Mesothelial cell of epicardium (in vitro differentiated cells): ENCODE results near the gene HS3ST5. TPM values are rescaled to one million over a fixed set of nuclear protein-coding genes. Genes with fewer than 3 reads are reported as not detected.
"Not testable (repeated sequence)": the region's sequence is repeated elsewhere in the genome, so short reads cannot be mapped to it uniquely, and the experiment has no call there.

Experiments
- DNase-seq, 2 experiments: peaks; one replicate each; pipeline ENCODE4 v3.0.0; 2021; ENCODE audit warnings: low spot score in 2 of 2; ENCODE audit not compliant: unreplicated experiment in 2 of 2
- H3K27ac Mint-ChIP-seq: 2 replicates; pipeline ENCODE4 v1.8.0; 2021; ENCODE audit warnings: mixed read lengths
- H3K27me3 Mint-ChIP-seq: 2 replicates; pipeline ENCODE4 v1.8.0; 2021; ENCODE audit warnings: low read depth, mixed read lengths
- H3K36me3 Mint-ChIP-seq: 2 replicates; pipeline ENCODE4 v1.8.0; 2021; ENCODE audit warnings: mixed read lengths
- H3K4me1 Mint-ChIP-seq: 2 replicates; pipeline ENCODE4 v1.8.0; 2021; ENCODE audit warnings: mixed read lengths
- H3K4me3 Mint-ChIP-seq: 2 replicates; pipeline ENCODE4 v1.8.0; 2021; ENCODE audit warnings: mild to moderate bottlenecking, moderate library complexity, mixed read lengths
- H3K9me3 Mint-ChIP-seq: 2 replicates; pipeline ENCODE4 v1.8.0; 2021; ENCODE audit warnings: mixed read lengths
- total RNA-seq: library from RNA; stranded (reverse); gene quantifications from 3 replicates; pipeline ENCODE4 v1.2.1, GENCODE V29; 2021
- TF ChIP-seq, protein P1 (sequence below): fragments of 200-600 bp; sonication (generic); IDR thresholded peaks from one replicate; pipeline ENCODE4 v1.5.0; 2021; ENCODE audit warnings: antibody characterized with exemption; ENCODE audit not compliant: unreplicated experiment

Gene HS3ST5
- total RNA-seq, 1 donor from 2014 or later: 0.49 TPM

DNA sequence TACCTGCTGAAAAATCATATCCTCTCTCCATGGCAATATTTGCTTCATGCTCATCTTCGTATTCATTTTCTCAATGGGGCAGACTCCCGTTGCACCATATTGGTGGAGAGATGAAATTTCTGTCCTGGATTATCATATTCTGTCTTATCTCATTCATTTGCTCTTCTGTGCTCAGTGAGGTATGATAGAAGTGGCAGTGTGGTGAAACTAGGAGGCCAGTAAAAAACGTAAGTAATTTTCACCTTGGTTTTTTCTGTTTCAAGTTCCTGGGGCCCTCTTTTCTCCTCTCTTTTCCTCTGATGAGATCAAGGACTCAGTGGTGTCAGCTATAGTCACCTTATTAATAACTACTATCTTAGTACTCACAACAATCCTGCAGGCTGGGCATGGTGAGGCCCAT is 189.4 kb downstream of the HS3ST5 start:
- TF ChIP-seq, protein P1, sequence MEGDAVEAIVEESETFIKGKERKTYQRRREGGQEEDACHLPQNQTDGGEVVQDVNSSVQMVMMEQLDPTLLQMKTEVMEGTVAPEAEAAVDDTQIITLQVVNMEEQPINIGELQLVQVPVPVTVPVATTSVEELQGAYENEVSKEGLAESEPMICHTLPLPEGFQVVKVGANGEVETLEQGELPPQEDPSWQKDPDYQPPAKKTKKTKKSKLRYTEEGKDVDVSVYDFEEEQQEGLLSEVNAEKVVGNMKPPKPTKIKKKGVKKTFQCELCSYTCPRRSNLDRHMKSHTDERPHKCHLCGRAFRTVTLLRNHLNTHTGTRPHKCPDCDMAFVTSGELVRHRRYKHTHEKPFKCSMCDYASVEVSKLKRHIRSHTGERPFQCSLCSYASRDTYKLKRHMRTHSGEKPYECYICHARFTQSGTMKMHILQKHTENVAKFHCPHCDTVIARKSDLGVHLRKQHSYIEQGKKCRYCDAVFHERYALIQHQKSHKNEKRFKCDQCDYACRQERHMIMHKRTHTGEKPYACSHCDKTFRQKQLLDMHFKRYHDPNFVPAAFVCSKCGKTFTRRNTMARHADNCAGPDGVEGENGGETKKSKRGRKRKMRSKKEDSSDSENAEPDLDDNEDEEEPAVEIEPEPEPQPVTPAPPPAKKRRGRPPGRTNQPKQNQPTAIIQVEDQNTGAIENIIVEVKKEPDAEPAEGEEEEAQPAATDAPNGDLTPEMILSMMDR: no peak
- no peaks in the 10 kb centered on the region for H3K36me3 Mint-ChIP-seq
- H3K27me3 Mint-ChIP-seq: no peaks in the 10 kb centered on the region
- H3K9me3 Mint-ChIP-seq: no peaks in the 10 kb centered on the region
- no peak overlapping the region for H3K27ac Mint-ChIP-seq
- H3K4me1 Mint-ChIP-seq: peaks cover 19% of the 10 kb centered on the region
- no peak for DNase-seq
- no peak overlapping the region for H3K4me3 Mint-ChIP-seq

DNA sequence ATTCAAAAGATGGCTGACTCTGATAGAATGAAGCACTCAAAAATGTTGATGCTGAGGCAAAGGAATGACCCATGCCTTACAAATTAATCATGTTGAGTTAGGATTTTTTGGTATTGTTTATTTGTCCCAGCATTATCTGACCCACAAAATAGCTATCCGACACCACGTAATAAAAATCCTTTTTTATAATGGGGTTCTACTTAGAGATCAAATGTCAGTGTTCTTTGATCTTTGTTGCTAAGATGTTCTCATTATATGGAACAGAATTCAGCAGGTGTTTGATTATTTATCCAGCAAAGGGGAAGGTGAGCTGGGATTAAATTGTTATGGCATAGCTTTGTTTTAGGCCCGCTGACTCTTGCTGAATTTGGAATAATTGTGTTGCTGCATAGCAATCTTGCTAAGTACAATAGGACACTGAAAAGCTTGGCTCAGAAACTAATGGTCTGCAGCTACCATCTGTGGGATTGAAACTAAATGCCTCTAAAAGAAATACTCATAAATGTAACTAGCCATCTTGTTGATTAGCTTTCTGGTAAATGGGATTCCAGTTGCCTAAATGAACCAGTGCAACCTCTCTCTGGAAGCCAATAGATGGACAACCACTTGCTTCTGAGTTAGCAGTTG is 191.6 kb downstream of the HS3ST5 start:
- DNase-seq: no peak
- no peaks in the 10 kb centered on the region for H3K27me3 Mint-ChIP-seq
- H3K36me3 Mint-ChIP-seq: peaks cover 2% of the 10 kb centered on the region
- H3K4me1 Mint-ChIP-seq: peaks cover 8% of the 10 kb centered on the region
- TF ChIP-seq, protein P1: no peak
- H3K9me3 Mint-ChIP-seq: peaks cover 9% of the 10 kb centered on the region
- no peak overlapping the region for H3K4me3 Mint-ChIP-seq
- no peak overlapping the region for H3K27ac Mint-ChIP-seq

DNA sequence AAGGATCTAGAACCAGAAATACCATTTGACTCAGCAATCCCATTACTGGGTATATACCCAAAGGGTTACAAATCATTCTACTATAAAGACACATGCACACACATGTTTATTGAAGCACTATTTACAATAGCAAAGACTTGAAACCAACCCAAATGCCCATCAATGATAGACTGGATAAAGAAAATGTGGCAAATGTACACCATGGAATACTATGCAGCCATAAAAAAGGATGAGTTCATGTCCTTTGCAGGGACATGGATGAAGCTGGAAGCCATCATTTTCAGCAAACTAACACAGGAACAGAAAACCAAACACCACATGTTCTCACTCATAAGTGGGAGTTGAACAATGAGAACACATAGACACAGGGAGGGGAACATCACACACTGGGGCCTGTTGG is 193.6 kb downstream of the HS3ST5 start:
- not testable (repeated sequence) for H3K27me3 Mint-ChIP-seq, H3K36me3 Mint-ChIP-seq, H3K4me3 Mint-ChIP-seq, H3K27ac Mint-ChIP-seq, DNase-seq, H3K9me3 Mint-ChIP-seq, H3K4me1 Mint-ChIP-seq

DNA sequence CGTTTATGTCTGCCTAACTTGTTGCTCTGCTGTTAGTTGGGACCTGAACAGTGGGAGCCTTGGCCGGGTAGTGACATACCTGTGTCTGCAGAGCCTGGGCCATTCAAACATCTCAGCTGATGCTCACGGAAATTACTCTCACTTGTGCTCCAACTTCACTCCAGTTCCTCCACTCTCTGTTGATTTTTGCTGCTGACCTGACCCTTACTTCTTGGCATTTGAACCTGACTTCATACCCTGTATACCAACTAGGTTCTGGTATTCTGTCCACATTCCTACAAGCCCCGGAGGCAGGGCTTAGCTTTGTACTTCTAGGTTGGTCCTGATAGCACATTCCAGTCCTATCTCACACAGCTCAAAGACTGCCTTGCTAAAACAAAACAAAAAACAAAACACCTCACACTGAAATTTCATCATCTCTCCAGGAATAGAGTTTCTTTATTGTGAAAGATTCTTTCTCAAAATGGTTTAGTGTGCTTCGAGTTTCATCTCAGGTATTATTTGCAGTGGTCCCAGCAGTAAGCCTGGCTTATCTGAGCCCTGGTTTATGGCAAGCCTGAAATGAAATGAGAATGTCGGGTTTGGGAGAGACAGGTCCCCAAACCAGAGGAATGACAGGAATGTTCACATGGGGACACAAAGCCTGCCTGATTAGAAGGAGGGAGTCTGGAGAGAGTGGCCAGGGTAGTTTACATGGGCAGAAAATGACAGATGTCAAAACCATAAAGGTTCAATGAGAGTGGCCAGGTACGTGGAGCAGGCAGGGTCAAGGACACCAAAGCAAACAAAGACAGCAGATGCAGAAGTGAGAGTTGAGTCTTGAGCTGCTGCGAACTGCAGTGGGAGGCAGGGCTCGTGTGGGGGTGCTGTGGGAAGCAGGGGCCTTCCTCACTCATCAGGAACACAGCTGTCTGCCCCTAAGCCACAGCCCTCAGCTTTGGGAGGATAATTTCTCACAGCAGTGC is 197.7 kb downstream of the HS3ST5 start:
- Mint-ChIP-seq H3K4me1 (peaks cover 22% of the 10 kb centered on the region), H3K27ac (peak overlapping the region; percentile 0), H3K36me3 (peaks cover 2% of the 10 kb centered on the region), H3K4me3 (no peak overlapping the region), H3K27me3 (no peaks in the 10 kb centered on the region), H3K9me3 (peaks cover 9% of the 10 kb centered on the region)
- TF ChIP-seq, protein P1: no peak
- DNase-seq: no peak

DNA sequence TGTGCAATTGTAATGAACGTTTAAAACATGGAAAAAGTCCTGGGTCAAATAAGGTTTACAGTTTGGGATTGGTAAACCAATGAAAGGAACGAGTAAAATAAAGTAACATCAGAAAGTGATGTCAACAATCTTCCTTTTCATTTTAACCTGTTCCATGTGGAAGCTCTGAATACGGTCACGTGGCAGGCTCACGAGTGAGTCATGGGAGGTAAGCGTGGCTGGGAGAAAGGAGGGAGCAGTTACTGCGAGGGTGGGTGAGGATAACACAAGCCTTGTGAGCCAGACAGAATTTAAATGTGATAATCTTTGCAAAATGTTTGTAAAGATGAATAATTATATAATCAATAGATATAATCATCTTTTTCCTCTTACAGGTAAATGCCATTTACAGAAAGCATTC is 200.6 kb downstream of the HS3ST5 start:
- TF ChIP-seq, protein P1: no peak
- H3K4me3 Mint-ChIP-seq: no peak overlapping the region
- peaks cover 2% of the 10 kb centered on the region for H3K36me3 Mint-ChIP-seq

DNA sequence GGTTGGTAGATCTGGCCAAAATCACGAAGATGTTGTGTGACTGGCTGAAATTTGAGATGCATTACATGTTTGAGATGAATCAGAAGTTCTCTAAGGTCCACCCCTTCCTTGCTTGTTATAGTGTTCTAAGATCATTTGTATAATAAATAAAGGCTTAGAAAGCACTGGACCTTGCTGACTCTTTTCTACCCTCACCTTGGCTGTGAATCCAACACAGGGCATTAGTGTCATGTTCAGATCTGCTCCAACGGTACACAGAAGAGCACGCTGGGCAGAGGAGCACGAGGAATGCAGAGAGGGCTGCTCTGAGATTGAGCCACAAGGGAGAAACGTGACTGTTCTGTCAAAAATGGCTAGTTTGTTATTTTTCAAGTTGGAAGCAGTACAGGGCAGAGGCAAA is 202.4 kb downstream of the HS3ST5 start:
- DNase-seq: no peak
- Mint-ChIP-seq H3K27me3 (no peaks in the 10 kb centered on the region), H3K9me3 (peaks cover 3% of the 10 kb centered on the region), H3K27ac (no peak overlapping the region), H3K4me3 (no peak overlapping the region), H3K4me1 (peaks cover 25% of the 10 kb centered on the region), H3K36me3 (no peaks in the 10 kb centered on the region)
- TF ChIP-seq, protein P1: no peak

More for the DNA sequence above, 200.6 kb downstream of the HS3ST5 start:
- no peak for DNase-seq
- H3K4me1 Mint-ChIP-seq: peaks cover 22% of the 10 kb centered on the region
- H3K9me3 Mint-ChIP-seq: peaks cover 10% of the 10 kb centered on the region
- no peak overlapping the region for H3K27ac Mint-ChIP-seq
- H3K27me3 Mint-ChIP-seq: no peaks in the 10 kb centered on the region
